ENCODE measurements around the gene UBE2D2. TPM values are rescaled to one million over a fixed set of nuclear protein-coding genes. Genes with fewer than 3 reads are reported as not detected.
A peak's percentile ranks its signal among the peaks of the same experiment; 100 is the strongest.

The UBE2D2 gene
- total RNA-seq, 1 donor: 71.8 TPM

DNA sequence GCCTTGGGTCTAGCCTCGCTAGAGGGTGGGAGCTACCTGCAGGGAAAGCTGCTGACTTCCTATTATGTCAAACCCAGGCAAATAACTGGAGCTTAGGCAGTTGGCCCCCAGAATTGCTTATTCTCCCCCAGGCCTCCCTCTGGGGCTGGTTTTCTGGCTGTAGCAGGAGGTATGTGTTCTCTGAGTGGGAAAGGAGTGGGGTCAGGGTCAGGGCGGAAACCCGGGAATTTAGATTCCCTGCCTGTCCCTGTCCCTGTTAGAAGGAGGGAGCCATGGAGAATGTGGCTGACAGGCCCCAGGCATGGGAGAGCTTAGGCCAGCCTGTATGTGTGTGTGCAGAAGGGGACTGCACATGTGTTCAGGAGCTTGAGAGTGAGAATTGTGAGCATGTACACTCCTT is 73.4 kb downstream of the UBE2D2 start:
- DNase-seq (ENCODE audit: low read depth): no peak
- TF ChIP-seq, protein P1, sequence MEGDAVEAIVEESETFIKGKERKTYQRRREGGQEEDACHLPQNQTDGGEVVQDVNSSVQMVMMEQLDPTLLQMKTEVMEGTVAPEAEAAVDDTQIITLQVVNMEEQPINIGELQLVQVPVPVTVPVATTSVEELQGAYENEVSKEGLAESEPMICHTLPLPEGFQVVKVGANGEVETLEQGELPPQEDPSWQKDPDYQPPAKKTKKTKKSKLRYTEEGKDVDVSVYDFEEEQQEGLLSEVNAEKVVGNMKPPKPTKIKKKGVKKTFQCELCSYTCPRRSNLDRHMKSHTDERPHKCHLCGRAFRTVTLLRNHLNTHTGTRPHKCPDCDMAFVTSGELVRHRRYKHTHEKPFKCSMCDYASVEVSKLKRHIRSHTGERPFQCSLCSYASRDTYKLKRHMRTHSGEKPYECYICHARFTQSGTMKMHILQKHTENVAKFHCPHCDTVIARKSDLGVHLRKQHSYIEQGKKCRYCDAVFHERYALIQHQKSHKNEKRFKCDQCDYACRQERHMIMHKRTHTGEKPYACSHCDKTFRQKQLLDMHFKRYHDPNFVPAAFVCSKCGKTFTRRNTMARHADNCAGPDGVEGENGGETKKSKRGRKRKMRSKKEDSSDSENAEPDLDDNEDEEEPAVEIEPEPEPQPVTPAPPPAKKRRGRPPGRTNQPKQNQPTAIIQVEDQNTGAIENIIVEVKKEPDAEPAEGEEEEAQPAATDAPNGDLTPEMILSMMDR (IDR thresholded peaks at IDR 0.05; ENCODE audit: insufficient read depth, low read length): no peak

DNA sequence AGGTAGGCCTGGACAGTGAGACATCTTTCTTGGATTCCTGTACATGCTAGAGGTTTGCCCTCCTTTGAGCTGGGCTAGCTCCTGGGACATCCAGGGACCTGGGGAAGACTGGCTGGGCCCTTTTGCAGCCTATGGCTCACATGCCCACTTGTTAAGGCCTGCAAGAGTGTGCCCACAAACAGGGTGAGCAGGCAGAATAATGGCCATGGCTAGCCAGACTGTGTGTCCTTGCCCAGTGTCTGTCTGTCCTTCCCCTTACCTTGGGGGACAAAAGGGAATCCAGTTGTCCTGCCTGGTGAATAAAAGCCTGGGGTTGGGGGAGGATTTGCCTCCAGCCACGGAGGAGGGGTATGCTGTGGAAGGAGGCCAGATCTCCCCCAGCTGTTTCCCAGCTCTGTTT is 74.1 kb downstream of the UBE2D2 start:
- H3K4me3 ChIP-seq (ENCODE audit: low read depth, low read length): no peak overlapping the region
- TF ChIP-seq, protein P1 (IDR thresholded peaks at IDR 0.05; ENCODE audit: insufficient read depth, low read length): no peak
- DNase-seq (ENCODE audit: low read depth): no peak

More for the DNA sequence above, 73.4 kb downstream of the UBE2D2 start:
- H3K4me3 ChIP-seq (ENCODE audit: low read depth, low read length): no peak overlapping the region

DNA sequence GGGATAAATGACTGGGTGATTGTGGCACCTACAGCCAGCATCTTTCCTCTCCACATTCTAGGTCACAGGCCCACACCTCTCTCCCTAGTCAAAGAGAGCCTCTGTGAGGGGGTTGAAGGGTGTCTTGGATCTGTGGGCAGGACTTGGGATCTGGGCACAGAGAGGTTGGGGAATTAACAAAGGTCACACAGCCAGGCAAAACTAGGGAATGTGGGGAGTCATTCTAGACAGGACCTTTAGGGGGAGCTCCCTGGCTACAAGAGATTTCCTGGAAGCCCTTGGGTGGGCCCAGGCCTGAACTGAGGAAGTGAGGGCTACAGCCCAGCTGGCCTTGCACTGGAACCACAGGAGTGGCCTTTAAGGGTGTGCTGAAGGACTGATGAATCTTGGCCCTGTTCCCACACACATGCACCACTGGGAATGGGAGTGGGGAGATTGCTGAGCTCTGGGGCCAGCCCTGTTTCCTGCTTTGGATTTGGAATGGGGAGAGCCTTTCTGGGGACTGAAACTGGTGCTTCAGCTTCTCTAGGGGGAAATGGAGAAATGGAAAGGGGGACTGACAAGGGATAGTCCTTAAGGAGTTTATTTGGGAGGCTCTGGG is 74.6 kb downstream of the UBE2D2 start:
- TF ChIP-seq, protein P1 (IDR thresholded peaks at IDR 0.05; ENCODE audit: insufficient read depth, low read length): peak; percentile 78
- peak; percentile 99 for DNase-seq (ENCODE audit: low read depth)
- no peak overlapping the region for H3K4me3 ChIP-seq (ENCODE audit: low read depth, low read length)

DNA sequence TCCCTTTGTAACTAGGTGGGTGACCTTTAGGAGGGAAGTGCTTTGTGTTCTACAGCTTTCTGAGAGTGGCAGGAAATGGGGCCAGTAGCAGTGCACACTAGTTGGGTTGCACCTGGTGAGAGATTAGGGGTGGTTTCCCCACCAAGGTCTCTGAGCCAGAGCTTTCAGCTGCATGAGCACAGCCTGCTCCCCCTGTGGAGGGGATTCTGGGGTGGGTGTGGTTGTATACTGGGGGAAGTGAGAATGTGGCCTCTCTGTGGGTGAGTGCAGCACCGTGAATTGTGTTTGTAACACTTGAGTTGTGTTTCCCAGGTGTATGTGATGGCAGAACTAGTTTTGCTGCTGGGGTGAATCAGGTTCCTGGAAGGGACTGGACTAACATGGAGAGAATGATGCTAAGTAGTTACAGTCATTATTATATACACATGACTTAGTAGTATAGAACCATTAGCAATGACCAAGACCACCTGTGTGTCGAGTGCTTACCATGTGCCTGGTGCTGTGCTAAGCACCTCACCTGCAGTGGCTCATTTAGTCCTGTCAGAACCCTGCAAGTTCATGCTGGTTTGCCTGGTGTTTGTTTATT is 75.2 kb downstream of the UBE2D2 start:
- no peak overlapping the region for H3K4me3 ChIP-seq (ENCODE audit: low read depth, low read length)
- no peak for DNase-seq (ENCODE audit: low read depth)
- TF ChIP-seq, protein P1 (IDR thresholded peaks at IDR 0.05; ENCODE audit: insufficient read depth, low read length): no peak

DNA sequence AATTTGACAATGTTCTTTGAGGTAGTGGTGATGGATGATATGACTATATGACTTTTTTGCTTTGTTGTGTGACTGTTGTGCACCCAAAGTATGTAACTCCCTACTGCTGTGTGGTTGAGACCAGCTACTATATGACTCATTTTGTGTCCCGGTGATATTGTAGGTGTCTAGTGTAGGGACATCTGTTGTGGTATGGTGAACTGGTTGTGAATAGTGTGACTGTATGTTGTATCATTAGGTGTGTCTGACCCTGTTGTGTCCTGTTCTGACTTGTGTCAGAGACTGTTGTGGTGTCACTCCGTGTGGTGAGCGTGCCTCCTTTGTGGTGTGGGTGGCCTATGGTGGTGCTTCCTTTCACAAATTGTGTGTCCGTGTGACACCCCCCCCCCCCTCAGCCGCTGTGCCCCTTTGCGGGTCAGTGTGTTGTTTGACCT is 75.9 kb downstream of the UBE2D2 start:
- DNase-seq (ENCODE audit: low read depth): no peak
- TF ChIP-seq, protein P1 (IDR thresholded peaks at IDR 0.05; ENCODE audit: insufficient read depth, low read length): no peak
- H3K4me3 ChIP-seq (ENCODE audit: low read depth, low read length): peak overlapping the region; percentile 61

DNA sequence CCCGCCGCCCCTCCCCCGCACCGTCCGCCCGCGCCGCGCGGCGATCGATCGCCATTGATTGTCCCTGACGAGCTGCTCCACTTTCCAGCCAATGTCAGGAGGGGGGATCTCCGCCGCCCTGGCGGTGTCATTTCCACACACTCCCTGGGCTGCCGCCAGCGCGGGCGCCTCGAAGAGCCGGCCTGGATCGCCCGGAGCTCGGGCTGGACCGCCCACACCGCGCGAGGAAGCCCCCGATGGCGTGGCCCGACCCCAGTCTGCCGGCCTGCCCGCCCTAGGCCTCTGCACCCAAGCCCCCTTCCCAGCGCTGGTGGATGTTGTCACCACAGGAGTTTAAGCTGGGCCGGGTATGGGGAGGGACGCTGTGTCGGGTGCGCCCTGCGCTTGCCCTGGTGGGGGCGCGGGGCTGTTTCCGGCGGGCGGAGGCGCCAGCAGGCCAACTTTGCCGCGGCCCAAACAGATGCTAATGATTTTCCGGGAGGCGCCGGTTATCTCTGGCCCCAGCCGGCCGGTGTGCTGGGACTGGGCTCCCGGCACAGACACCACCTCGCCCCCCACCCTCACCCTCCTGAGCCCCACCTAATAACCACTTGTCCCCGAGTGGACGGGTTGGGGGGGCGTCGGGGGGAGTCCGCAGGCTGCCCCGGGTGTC is 76.4 kb downstream of the UBE2D2 start:
- DNase-seq (ENCODE audit: low read depth): peak; percentile 82
- TF ChIP-seq, protein P1 (IDR thresholded peaks at IDR 0.05; ENCODE audit: insufficient read depth, low read length): peak; percentile 13

More for the DNA sequence above, 76.4 kb downstream of the UBE2D2 start:
- peak overlapping the region; percentile 61 for H3K4me3 ChIP-seq (ENCODE audit: low read depth, low read length)

Measured in fibroblast of the aortic adventitia (primary cell).